ENCODE measurements around the gene TEX44. TPM values are rescaled to one million over a fixed set of nuclear protein-coding genes. Genes with fewer than 3 reads are reported as not detected.
"Not testable (repeated sequence)": the region's sequence is repeated elsewhere in the genome, so short reads cannot be mapped to it uniquely, and the experiment has no call there.

TEX44 gene
- total RNA-seq, 4 donors from 2014 or later: not detected

GRCh38 chr2:231549446-231550239 is 43.0 kb upstream of the TEX44 start:
- no peak overlapping the region for H3K4me3 ChIP-seq (ENCODE audit: low read depth, poor library complexity, severe bottlenecking)
- no peak for DNase-seq (ENCODE audit: low spot score in 2 of 2)
- intact Hi-C loops (cut with DNase I; ENCODE audit: low total_unique reads): loop anchor here (10.0 kb wide), 1 partner anchor 65 kb away; no protein-coding TSS in a partner anchor
- WGBS, 2 donors: 81 to 85% methylated on average over 13 of the region's 13 CpGs
- TF ChIP-seq POLR2A (IDR thresholded peaks at IDR 0.05): no peak
- TF ChIP-seq, protein P1, sequence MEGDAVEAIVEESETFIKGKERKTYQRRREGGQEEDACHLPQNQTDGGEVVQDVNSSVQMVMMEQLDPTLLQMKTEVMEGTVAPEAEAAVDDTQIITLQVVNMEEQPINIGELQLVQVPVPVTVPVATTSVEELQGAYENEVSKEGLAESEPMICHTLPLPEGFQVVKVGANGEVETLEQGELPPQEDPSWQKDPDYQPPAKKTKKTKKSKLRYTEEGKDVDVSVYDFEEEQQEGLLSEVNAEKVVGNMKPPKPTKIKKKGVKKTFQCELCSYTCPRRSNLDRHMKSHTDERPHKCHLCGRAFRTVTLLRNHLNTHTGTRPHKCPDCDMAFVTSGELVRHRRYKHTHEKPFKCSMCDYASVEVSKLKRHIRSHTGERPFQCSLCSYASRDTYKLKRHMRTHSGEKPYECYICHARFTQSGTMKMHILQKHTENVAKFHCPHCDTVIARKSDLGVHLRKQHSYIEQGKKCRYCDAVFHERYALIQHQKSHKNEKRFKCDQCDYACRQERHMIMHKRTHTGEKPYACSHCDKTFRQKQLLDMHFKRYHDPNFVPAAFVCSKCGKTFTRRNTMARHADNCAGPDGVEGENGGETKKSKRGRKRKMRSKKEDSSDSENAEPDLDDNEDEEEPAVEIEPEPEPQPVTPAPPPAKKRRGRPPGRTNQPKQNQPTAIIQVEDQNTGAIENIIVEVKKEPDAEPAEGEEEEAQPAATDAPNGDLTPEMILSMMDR (IDR thresholded peaks at IDR 0.05): no peak

- no peak for TF ChIP-seq POLR2A (IDR thresholded peaks at IDR 0.05)
- intact Hi-C loops (cut with DNase I; ENCODE audit: low total_unique reads): loop anchor here (10.0 kb wide), 1 partner anchor 68 kb away; no protein-coding TSS in a partner anchor
- H3K4me3 ChIP-seq (ENCODE audit: low read depth, poor library complexity, severe bottlenecking): no peak overlapping the region
- no peak for DNase-seq (ENCODE audit: low spot score in 2 of 2)
Measured at GRCh38 chr2:231552752-231553151, 39.9 kb upstream of the TEX44 start.

DNA sequence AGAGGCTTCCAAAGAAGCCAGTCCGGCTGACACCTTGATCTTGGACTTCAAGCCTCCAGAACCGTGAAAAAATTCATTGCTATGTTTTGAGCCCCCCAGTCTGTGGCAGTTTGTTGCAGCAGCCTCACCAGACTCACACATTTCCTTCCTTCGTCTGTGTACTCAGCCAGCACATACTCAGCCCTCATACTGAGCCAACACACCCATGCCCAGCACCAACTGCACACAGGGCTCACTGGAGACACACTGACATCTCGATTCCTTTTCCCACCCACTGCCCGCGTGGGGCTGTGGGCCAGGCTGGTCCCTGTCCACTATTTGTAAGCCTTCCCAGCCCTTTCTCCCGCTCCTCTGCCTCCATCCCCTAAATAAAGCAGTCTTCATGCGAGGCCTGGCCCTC is 38.3 kb upstream of the TEX44 start:
- no peak overlapping the region for H3K4me3 ChIP-seq (ENCODE audit: low read depth, poor library complexity, severe bottlenecking)
- no peak for DNase-seq (ENCODE audit: low spot score in 2 of 2)
- 64 to 76% methylated on average over 8 of the region's 8 CpGs for WGBS, 2 donors
- no peak for TF ChIP-seq POLR2A (IDR thresholded peaks at IDR 0.05)
- TF ChIP-seq, protein P1 (IDR thresholded peaks at IDR 0.05): no peak
- intact Hi-C loops (cut with DNase I; ENCODE audit: low total_unique reads): loop anchor here (10.0 kb wide), 1 partner anchor 70 kb away; no protein-coding TSS in a partner anchor

- WGBS, 2 donors: 64 to 65% methylated on average over 14 of the region's 14 CpGs
- no peak for TF ChIP-seq POLR2A (IDR thresholded peaks at IDR 0.05)
- TF ChIP-seq, protein P1 (IDR thresholded peaks at IDR 0.05): no peak
- no peak for DNase-seq (ENCODE audit: low spot score in 2 of 2)
- no peak overlapping the region for H3K4me3 ChIP-seq (ENCODE audit: low read depth, poor library complexity, severe bottlenecking)
- intact Hi-C loops (cut with DNase I; ENCODE audit: low total_unique reads): loop anchor here (10.0 kb wide), 1 partner anchor 70 kb away; no protein-coding TSS in a partner anchor
Measured at GRCh38 chr2:231554748-231555545, 37.7 kb upstream of the TEX44 start.

- 94 to 96% methylated on average over 8 of the region's 8 CpGs for WGBS, 2 donors
- intact Hi-C loops (cut with DNase I; ENCODE audit: low total_unique reads): loop anchor here (10.0 kb wide), 1 partner anchor 72 kb away; no protein-coding TSS in a partner anchor
- H3K4me3 ChIP-seq (ENCODE audit: low read depth, poor library complexity, severe bottlenecking); DNase-seq (ENCODE audit: low spot score in 2 of 2): not testable (repeated sequence)
Measured at GRCh38 chr2:231556496-231556895, 36.2 kb upstream of the TEX44 start.

- 91% methylated on average over 7 of the region's 7 CpGs for WGBS, 2 donors
- H3K4me3 ChIP-seq (ENCODE audit: low read depth, poor library complexity, severe bottlenecking): no peak overlapping the region
- DNase-seq (ENCODE audit: low spot score in 2 of 2): no peak
- intact Hi-C loops (cut with DNase I; ENCODE audit: low total_unique reads): loop anchor here (10.0 kb wide), 1 partner anchor 72 kb away; no protein-coding TSS in a partner anchor
- TF ChIP-seq, protein P1 (IDR thresholded peaks at IDR 0.05): no peak
- TF ChIP-seq POLR2A (IDR thresholded peaks at IDR 0.05): no peak
Measured at GRCh38 chr2:231556981-231557380, 35.7 kb upstream of the TEX44 start.

All from lower leg skin (tissue), 4 donors.